Stimulated activated CD4-positive, alpha-beta T cell treated with anti-CD3 and anti-CD28 coated beads, Interleukin-4, amount 100 ng/mL, for 4 hours (primary cell): ENCODE measurements around the gene AGAP3.
A peak's percentile ranks its signal among the peaks of the same experiment; 100 is the strongest.
"Not testable (repeated sequence)": the region's sequence is repeated elsewhere in the genome, so short reads cannot be mapped to it uniquely, and the experiment has no call there.

ENCODE experiments used
- DNase-seq, 2 experiments: peaks; one replicate each; pipeline ENCODE4 v3.0.0-alpha.2; 2020

The AGAP3 gene

GRCh38 chr7:151085691-151086620 lies at the start of gene AGAP3:
Gene AGAP3, plus strand, starts transcription at chr7:151086475. Its CDS starts 267 bp downstream, at chr7:151086742.
- DNase-seq, result peak; percentile 60 to 67

- peak; percentile 66 to 84 for DNase-seq
Observed at GRCh38 chr7:151038951-151039849, 47.1 kb upstream of the AGAP3 start.

GRCh38 chr7:151039850-151040548 lies 46.3 kb upstream of the AGAP3 start:
- DNase-seq, result no peak

- DNase-seq, result no peak
Observed at GRCh38 chr7:151040616-151041375, 45.5 kb upstream of the AGAP3 start.

- DNase-seq, result not testable (repeated sequence)
Observed at GRCh38 chr7:151043449-151043848, 42.8 kb upstream of the AGAP3 start.

GRCh38 chr7:151043959-151044358 lies 42.3 kb upstream of the AGAP3 start:
- DNase-seq, result no peak

- no peak for DNase-seq
Observed at GRCh38 chr7:151045262-151045661, 41.0 kb upstream of the AGAP3 start.

- DNase-seq, result no peak
Observed at GRCh38 chr7:151045967-151046366, 40.3 kb upstream of the AGAP3 start.

- no peak for DNase-seq
Observed at GRCh38 chr7:151046603-151047573, 39.4 kb upstream of the AGAP3 start.

- no peak for DNase-seq
Observed at GRCh38 chr7:151047976-151048815, 38.1 kb upstream of the AGAP3 start, which contains the start of gene ASIC3. Gene ASIC3, plus strand, starts transcription at chr7:151048531. Its CDS starts 355 bp downstream, at chr7:151048886.

- no peak for DNase-seq
Observed at GRCh38 chr7:151048911-151049463, 37.3 kb upstream of the AGAP3 start.

GRCh38 chr7:151051108-151051507 lies 35.2 kb upstream of the AGAP3 start:
- peak; percentile 38 to 52 for DNase-seq

- no peak for DNase-seq
Observed at GRCh38 chr7:151053096-151053495, 33.2 kb upstream of the AGAP3 start.

GRCh38 chr7:151053751-151054150 lies 32.5 kb upstream of the AGAP3 start:
- DNase-seq, result no peak

GRCh38 chr7:151056283-151056665 lies 30.0 kb upstream of the AGAP3 start:
- no peak for DNase-seq

- no peak for DNase-seq
Observed at GRCh38 chr7:151056666-151057505, 29.4 kb upstream of the AGAP3 start.

- DNase-seq, result no peak
Observed at GRCh38 chr7:151057506-151057988, 28.7 kb upstream of the AGAP3 start, which contains the start of gene CDK5. Gene CDK5, minus strand, starts transcription at chr7:151057897. Its CDS starts 49 bp downstream, at chr7:151057848.
